ENCODE results near the gene DSCAML1.

The DSCAML1 gene

GRCh38 chr11:117686711-117687110, 110.3 kb downstream of the DSCAML1 start:
- DNase-seq: no peak

GRCh38 chr11:117685566-117685965, 111.5 kb downstream of the DSCAML1 start:
- DNase-seq: no peak

- no peak for DNase-seq
These were observed 112.3 kb downstream of the DSCAML1 start for GRCh38 chr11:117684731-117685130.

- no peak for DNase-seq
These were observed 112.9 kb downstream of the DSCAML1 start for GRCh38 chr11:117684111-117684510.

GRCh38 chr11:117681438-117681837, 115.6 kb downstream of the DSCAML1 start:
- no peak for DNase-seq

GRCh38 chr11:117679461-117679860, 117.6 kb downstream of the DSCAML1 start:
- DNase-seq: no peak

GRCh38 chr11:117678658-117679406, 118.2 kb downstream of the DSCAML1 start:
- DNase-seq: no peak

GRCh38 chr11:117677729-117678310, 119.2 kb downstream of the DSCAML1 start:
- DNase-seq: no peak

GRCh38 chr11:117676501-117676900, 120.5 kb downstream of the DSCAML1 start:
- no peak for DNase-seq

- no peak for DNase-seq
These were observed 123.4 kb downstream of the DSCAML1 start for GRCh38 chr11:117673602-117674001.

GRCh38 chr11:117671370-117671769, 125.6 kb downstream of the DSCAML1 start:
- DNase-seq: no peak

GRCh38 chr11:117670924-117671323, 126.1 kb downstream of the DSCAML1 start:
- no peak for DNase-seq

GRCh38 chr11:117670443-117670842, 126.6 kb downstream of the DSCAML1 start:
- DNase-seq: no peak

- no peak for DNase-seq
These were observed 127.4 kb downstream of the DSCAML1 start for GRCh38 chr11:117669616-117670015.

GRCh38 chr11:117669062-117669461, 128.0 kb downstream of the DSCAML1 start:
- DNase-seq: no peak

GRCh38 chr11:117668321-117668751, 128.7 kb downstream of the DSCAML1 start:
- DNase-seq: peak; percentile 10 to 49

GRCh38 chr11:117664897-117665296, 132.1 kb downstream of the DSCAML1 start:
- no peak for DNase-seq

GRCh38 chr11:117663821-117664220, 133.2 kb downstream of the DSCAML1 start:
- DNase-seq: no peak

- DNase-seq: no peak
These were observed 133.6 kb downstream of the DSCAML1 start for GRCh38 chr11:117663414-117663813.

- DNase-seq: no peak
These were observed 134.2 kb downstream of the DSCAML1 start for GRCh38 chr11:117662671-117663269.

- peak in 1 of 2 experiments; percentile 17 for DNase-seq
These were observed 134.8 kb downstream of the DSCAML1 start for GRCh38 chr11:117662255-117662654.

GRCh38 chr11:117658809-117659208, 138.2 kb downstream of the DSCAML1 start:
- no peak for DNase-seq

- peak; percentile 37 to 85 for DNase-seq
These were observed 139.2 kb downstream of the DSCAML1 start for GRCh38 chr11:117657794-117658193.
